Glutamatergic neuron (in vitro differentiated cells): ENCODE data around the gene HP1BP3. TPM values are rescaled to one million over a fixed set of nuclear protein-coding genes. Genes with fewer than 3 reads are reported as not detected.
"Not testable (repeated sequence)": the region's sequence is repeated elsewhere in the genome, so short reads cannot be mapped to it uniquely, and the experiment has no call there.

Source experiments
- DNase-seq: peaks from one replicate; pipeline ENCODE4 v3.0.0; 2022
- H3K27ac Mint-ChIP-seq: one replicate; pipeline ENCODE4 v1.8.0; 2020; ENCODE audit warnings: mild to moderate bottlenecking, mixed read lengths, inconsistent platforms; ENCODE audit not compliant: unreplicated experiment
- H3K27me3 Mint-ChIP-seq: one replicate; pipeline ENCODE4 v1.8.0; 2020; ENCODE audit warnings: mild to moderate bottlenecking, moderate library complexity, mixed read lengths, inconsistent platforms; ENCODE audit not compliant: unreplicated experiment
- H3K36me3 Mint-ChIP-seq: one replicate; pipeline ENCODE4 v1.8.0; 2020; ENCODE audit warnings: mild to moderate bottlenecking, mixed read lengths, inconsistent platforms; ENCODE audit not compliant: unreplicated experiment
- H3K4me1 Mint-ChIP-seq: one replicate; pipeline ENCODE4 v1.8.0; 2020; ENCODE audit warnings: mild to moderate bottlenecking, low read depth, mixed read lengths, inconsistent platforms; ENCODE audit not compliant: unreplicated experiment
- H3K4me3 Mint-ChIP-seq: one replicate; pipeline ENCODE4 v1.8.0; 2020; ENCODE audit warnings: mild to moderate bottlenecking, mixed read lengths, inconsistent platforms; ENCODE audit not compliant: unreplicated experiment
- H3K9me3 Mint-ChIP-seq: one replicate; pipeline ENCODE4 v1.8.0; 2020; ENCODE audit warnings: mild to moderate bottlenecking, moderate library complexity, mixed read lengths, inconsistent platforms; ENCODE audit not compliant: unreplicated experiment
- CTCF ChIP-seq: fragments of 200-600 bp; sonication (generic); IDR thresholded peaks from one replicate; pipeline ENCODE4 v1.5.0; 2021; ENCODE audit not compliant: partially characterized antibody, unreplicated experiment
- total RNA-seq: library from RNA; stranded (reverse); fragmentation: NEBNext Ultra II Directional; extraction: Animal tissue kit (Norgen Biotek cat#: 25700); gene quantifications from one replicate; pipeline ENCODE4 v1.2.1, GENCODE V29; 2021; ENCODE audit not compliant: unreplicated experiment

Gene HP1BP3
- total RNA-seq, 1 donor from 2014 or later = 192 TPM

GRCh38 chr1:20790785-20791184 is 3.7 kb upstream of the HP1BP3 start:
- Mint-ChIP-seq H3K27ac (no peak overlapping the region), H3K36me3 (no peaks in the 10 kb centered on the region), H3K4me1 (peaks cover 4% of the 10 kb centered on the region), H3K27me3 (peaks cover 11% of the 10 kb centered on the region), H3K9me3 (peaks cover 9% of the 10 kb centered on the region), H3K4me3 (no peak overlapping the region)
- TF ChIP-seq CTCF = no peak
- no peak for DNase-seq

- not testable (repeated sequence) for H3K36me3 Mint-ChIP-seq, H3K27ac Mint-ChIP-seq, H3K4me1 Mint-ChIP-seq, DNase-seq, H3K4me3 Mint-ChIP-seq
- Mint-ChIP-seq H3K9me3 (peaks cover 15% of the 10 kb centered on the region), H3K27me3 (peaks cover 14% of the 10 kb centered on the region)
Measured at GRCh38 chr1:20789598-20789997, 2.5 kb upstream of the HP1BP3 start.

- Mint-ChIP-seq H3K36me3 (no peaks in the 10 kb centered on the region), H3K27ac (peak overlapping the region; percentile 95), H3K4me3 (peak overlapping the region; percentile 95), H3K27me3 (peaks cover 14% of the 10 kb centered on the region), H3K4me1 (peaks cover 4% of the 10 kb centered on the region), H3K9me3 (peaks cover 15% of the 10 kb centered on the region)
- TF ChIP-seq CTCF = no peak
- DNase-seq = no peak
Measured at GRCh38 chr1:20787840-20788795, 1.0 kb upstream of the HP1BP3 start.

GRCh38 chr1:20786253-20787028 is 666 bp downstream of the HP1BP3 start:
- Mint-ChIP-seq H3K4me1 (peaks cover 4% of the 10 kb centered on the region), H3K36me3 (no peaks in the 10 kb centered on the region), H3K4me3 (peak overlapping the region; percentile 93), H3K27ac (peak overlapping the region; percentile 99), H3K9me3 (peaks cover 15% of the 10 kb centered on the region), H3K27me3 (peaks cover 14% of the 10 kb centered on the region)
- DNase-seq = peak; percentile 99
- no peak for TF ChIP-seq CTCF

- Mint-ChIP-seq H3K4me1 (peaks cover 8% of the 10 kb centered on the region), H3K27ac (peak overlapping the region; percentile 99), H3K27me3 (peaks cover 14% of the 10 kb centered on the region), H3K4me3 (peak overlapping the region; percentile 93), H3K36me3 (no peaks in the 10 kb centered on the region), H3K9me3 (peaks cover 15% of the 10 kb centered on the region)
- no peak for TF ChIP-seq CTCF
- no peak for DNase-seq
Measured at GRCh38 chr1:20785907-20786252, 1.2 kb downstream of the HP1BP3 start.
